Superior temporal gyrus (tissue), 1 donor: Measurements from ENCODE around the gene TMC8.
A peak's percentile ranks its signal among the peaks of the same experiment; 100 is the strongest.

Experiments
- DNase-seq: peaks from one replicate; pipeline ENCODE4 v3.0.0-alpha.2; 2016; ENCODE audit errors: extremely low spot score

Gene TMC8

DNA sequence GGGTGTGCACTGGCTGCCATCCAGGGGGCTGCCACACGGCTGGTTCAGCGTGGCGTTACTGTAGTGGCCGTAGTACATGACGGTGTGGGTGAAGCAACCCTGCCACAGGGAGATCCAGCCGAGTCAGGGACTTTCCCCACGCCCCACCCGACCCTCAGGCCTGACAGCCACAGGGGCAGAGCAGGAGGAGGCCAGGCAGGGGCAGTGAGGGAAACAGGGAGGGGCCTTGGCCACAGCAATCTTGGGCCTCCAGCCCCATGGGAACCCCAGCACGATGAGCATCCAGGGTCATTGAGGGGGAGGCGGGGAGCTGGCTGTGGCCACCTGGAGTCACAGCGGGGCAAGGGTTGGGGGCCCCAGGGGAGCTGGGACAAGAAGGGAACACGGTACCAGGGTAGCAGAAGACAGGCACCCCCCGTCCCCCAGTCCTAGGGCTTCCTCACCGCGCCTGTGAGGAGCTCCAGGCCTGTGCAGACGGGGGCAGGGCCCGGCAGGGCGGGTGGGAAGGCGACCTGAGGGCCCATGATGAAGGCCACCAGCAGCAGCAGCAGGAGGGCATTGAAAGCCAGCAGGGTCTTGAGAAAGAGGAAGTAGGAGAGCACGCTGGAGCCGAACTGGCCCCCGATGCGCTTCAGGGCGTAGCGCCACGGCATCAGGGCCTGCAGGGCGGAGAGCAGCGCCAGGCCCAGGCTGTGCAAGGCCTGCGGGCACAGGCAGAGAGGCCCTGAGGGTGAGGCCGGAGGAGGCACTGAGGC is 6.3 kb upstream of the TMC8 start:
- no peak for DNase-seq

DNA sequence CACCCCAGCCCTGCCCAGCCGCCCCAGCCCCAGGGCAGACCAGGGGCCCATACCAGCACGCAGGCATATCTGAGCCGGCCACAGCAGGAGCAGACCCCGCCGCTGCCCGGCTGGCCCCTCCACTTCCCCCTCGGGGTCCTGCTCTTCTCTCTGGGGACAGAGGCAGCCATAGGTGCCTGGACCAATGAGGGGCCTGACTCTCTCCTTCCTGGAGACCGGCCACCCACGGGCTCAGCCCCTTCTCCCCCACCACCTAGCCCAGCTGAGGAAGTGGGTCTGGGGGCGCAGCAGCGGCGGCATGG is 5.8 kb upstream of the TMC8 start:
- no peak for DNase-seq

DNA sequence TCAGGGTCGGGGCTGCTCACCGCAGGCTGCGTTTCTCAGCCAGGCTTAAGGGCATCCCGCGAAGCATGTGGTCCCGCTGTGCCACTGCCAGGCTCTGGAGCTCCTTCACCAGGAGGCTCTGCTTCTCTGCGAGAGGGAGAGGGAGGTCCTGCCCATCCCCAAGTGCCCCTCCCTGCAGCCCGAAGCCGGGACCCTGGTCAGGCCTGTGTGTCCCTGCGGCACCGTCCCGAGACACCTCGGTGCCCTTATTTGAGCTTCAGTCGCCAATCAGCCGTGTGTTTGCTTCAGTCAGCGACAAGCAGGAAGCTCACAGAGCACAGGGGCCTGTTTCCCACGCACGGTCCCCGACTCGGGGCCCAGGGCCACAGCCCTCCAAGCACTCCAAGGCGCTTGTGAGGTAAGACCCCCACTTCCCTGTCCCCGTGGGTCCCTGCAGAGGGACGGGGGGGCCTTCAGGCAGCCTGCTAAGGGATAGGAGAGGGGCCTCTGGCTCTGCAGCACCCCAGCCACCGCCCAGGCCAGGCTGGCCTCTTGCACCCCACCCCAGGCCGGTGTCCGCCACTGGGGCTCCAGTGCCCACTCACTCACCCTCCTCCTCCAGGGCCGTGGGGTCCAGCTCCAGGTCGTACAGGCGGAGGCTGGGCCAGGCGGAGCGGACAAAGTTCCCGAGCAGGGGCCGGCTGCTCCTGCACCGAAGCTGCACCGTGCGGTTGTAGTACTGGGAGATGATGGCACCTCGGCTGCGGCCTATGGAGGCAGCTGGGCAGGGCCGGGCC is 5.2 kb upstream of the TMC8 start:
- DNase-seq = no peak

DNA sequence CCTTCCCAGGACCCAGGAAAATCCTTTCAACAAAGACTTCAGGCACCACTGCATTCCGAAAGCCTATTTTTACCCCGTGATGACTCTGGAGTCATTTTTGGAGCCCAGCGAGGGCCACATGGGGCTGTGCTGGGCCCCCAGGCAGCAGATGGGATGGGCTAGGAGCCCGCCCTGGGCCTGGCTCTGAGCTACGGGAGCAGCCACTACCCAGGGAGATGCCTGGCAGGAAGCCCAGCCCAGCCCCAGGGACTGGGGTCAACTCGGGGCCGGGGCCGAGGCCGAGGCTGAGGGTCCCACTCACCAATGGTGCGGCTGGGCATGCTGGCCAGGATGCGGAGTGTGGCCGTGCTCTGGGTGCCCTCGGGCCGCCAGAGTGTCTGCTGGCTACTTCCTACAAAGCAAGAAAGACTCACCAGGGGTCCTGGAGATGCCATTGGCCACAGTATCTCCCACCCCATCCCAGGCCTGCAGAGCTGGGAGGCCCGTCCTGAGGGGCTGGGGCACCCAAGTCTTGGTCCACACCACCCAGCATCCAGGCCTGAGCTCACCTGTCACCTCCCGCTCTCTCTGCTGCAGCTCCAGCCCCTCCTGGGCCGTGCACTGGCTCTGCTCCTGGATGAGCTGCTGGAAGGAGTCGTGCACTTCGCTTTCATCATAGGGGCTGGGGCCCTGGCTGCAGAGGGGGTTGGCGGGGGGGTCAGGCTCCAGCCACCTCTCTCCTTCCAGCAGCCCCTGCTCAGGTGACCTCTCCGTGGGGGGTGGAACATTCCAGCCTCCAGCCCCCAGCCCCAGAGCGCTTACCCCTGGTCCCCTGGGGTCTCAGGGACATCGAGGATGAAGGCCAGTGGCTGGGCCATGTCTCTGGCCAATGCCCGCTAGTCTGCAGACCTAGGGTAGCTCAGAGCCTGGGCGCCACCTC is 4.3 kb upstream of the TMC8 start:
- DNase-seq = no peak

DNA sequence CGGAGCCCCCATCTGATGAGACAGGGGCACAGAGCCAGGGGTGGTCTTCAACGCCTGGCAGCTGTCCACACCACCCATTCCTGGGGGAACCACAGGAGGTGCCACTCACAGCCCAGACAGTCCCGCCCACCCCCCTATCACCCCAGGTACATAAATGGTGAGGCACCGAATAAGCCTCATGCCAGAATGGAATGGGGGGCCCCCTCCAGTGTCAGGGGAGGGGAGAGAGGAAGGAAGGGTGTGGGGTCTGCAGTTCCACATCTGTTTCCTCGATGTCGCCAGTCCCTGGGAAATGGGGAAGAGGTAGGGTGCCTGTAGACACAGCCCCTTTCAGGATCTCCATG is 3.7 kb upstream of the TMC8 start:
- no peak for DNase-seq

DNA sequence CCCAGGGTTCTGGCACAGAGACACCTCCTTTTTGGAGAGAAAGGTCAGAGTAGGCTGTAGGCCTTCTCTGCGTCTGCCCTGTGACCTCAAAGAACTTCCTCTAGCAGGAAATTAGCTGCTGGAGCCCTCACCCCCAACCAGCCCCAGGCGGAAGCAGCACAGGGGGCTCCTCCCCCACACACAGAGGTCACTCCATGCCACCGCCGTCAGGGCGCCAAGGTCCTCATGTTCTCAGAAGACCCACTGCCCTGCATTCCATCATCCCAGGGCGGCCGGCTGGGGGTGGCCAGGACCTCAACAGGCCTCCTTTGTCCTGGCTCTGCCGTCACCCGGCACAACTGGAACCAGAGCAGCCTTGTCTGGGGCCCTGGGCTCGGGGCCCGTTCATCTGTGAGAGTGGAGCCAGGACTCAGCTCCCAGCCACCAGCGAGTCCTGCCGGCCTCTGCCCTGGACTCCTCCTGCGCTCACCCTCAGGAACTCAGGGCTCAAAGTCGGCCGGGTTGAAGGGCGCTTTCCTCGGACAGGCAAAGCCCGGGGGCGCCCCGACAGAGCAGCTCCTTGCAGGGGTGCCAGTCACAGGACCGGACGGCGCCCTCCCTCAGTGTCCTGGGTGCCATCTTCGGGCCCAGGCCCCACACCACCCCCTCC is 3.2 kb upstream of the TMC8 start:
- DNase-seq = peak; percentile 90

DNA sequence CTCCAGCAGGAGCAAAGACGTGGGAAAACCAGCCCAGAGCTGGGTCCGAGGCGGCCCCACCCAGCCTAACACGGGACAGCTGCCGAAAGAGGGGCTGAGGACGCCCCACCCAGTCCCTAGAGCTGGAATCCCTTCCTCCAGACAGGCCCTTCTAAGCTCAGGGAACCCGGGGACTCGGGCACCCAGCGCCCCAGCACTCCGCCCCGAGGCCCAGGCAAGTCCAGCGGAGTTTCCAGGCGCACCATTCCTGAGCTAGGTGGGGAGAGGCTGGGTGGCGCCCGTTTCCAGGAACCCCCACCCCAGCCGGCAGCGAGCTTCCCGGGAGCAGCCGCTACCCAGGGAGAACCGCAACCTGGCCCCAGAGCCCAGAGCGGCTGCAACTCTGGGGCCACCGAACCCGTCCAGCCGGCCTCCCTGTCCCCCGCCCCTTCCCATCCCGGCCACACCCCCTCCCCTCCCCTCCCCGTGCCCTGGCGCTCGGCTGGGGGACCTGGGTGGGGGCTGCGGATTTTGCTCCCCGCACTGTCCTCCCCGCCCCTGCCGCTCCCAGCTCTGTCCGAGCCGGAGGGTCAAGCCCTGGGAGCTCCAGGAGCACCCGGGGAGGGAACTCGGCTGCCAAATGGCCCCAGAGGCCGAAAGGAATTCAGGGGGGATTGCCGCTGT is 2.6 kb upstream of the TMC8 start:
- DNase-seq = no peak

DNA sequence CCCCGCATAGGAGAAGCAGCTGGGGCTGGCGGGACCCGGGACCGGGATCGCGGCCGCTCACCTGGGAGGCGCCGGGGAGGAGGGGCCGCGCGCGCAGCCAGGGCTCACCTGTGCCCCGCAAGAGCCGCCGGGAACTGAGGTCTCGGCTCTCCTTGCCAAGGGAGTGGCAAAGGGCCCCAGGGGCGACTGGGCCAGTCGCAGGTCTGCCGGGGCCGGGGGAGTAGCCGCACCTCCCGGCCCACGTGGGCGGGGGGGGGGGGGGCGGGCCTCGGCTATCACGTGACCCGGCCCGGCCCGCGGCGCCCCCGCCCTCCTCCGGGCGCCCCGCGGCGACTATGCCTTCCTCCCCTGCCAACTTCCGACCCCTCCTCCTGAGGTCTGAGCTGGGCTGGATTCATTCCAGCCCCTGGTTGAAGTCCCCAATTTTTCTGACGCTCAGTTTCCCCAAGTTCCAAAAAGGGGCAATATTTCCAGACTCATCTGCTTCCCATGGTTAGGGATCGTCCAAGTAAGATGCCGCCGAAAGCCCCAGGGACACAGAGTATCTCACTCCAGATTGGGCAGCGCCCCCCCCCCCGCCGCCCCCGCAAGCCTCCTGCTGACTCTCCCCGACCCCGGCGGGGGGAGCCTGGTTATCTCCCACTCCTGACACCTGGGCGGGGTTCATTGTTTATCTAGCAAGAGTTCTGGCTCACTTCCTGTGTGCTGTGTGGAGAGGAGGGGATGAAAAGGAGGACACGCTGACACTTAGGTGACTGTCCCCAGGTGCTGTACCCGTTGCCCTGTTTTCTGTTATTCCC is 1.8 kb upstream of the TMC8 start, which contains the start of gene TMC6:
Gene TMC6, minus strand, starts transcription at position 205 of the 800 bp plus-strand sequence. CDS start 1,923 bp downstream, outside the sequence.
- peak; percentile 49 for DNase-seq

DNA sequence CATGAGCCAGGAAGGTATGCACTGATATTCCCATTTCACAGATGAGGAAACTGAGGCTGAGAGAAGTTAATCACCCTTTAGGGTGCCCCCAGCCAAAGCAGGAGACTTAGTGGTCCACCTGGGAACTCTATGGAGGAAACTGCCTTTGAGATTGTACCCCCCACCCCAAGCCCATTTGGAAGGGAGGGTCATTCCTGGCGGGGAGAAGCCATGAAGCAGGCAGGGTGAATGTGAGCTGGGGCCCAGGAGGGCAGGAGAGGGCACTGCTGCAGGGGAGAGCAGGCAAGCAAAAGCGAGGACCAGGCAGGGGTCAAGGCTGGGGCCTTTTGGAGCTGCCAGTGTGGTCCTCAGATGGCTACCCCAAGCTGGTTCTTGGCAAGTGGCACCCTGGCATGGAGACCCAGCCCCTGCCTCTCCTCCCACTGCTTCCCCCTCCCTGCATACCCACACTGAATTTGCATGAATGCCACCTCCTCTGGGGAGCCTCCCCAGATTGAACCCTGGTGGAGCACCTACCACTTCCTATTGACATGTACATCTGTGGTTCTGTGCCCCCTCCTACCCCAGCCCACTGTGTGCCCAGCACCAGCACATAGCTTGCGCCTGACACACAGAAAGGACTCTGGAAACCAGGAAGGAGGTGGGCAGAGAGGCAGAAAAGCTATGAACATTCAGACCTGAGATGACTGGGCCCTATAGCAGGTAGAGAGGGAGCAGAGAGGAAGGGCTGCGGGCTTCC is 1.1 kb upstream of the TMC8 start:
- no peak for DNase-seq

DNA sequence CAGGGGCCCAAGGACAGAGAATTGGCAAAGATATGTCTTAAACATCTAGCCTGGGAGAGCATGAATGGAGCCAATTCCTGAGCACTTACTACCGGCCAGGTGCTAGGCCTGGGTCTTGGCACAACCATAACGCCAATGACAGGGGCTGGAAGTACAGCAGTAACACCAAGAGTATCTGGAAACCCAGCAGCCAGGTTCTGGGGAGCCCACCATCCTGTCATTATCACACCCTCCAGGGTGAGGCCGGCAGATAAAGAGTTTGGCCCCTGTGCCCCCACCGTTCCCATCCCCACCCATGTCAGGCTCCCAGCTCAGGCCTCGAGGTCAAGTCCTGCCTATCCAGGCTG is 508 bp upstream of the TMC8 start:
- DNase-seq = no peak

DNA sequence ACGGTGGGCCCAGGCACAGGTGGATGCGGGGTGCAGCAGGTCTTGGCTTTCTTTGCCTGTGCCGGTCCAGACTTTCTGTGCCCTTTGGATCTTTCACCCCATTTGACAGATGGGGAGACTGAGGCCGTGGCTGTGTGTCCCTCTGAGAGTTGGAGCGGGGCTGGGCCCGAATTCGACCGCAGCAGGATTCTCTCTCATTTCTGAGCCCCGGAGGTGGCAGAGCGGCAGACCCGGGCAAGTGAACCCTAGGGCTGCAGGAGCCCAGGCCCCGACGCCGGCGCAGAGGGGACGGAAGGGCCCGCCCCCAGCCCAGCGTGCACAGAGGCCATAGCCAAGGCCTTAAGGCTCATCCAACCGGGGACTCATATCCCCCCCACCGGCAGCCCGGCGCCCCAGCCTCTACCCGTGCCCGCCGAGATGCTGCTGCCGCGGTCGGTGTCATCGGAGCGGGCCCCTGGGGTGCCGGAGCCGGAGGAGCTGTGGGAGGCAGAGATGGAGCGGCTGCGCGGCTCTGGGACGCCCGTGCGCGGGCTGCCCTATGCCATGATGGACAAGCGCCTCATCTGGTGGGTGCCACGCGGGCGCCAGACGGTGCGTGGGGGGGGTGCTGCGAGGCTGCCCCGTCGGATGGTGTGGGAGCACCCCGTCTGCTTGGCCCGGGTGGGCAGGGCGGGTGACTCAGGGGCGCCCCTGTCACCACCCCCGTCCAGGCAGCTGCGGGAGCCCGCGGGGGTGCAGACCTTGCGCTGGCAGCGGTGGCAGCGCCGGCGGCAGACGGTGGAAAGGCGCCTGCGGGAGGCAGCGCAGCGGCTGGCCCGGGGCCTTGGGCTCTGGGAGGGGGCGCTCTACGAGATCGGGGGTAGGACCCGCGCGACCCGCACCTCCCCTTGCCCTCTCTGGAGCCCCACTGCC is 857 bp downstream of the TMC8 start:
- DNase-seq = peak; percentile 33

DNA sequence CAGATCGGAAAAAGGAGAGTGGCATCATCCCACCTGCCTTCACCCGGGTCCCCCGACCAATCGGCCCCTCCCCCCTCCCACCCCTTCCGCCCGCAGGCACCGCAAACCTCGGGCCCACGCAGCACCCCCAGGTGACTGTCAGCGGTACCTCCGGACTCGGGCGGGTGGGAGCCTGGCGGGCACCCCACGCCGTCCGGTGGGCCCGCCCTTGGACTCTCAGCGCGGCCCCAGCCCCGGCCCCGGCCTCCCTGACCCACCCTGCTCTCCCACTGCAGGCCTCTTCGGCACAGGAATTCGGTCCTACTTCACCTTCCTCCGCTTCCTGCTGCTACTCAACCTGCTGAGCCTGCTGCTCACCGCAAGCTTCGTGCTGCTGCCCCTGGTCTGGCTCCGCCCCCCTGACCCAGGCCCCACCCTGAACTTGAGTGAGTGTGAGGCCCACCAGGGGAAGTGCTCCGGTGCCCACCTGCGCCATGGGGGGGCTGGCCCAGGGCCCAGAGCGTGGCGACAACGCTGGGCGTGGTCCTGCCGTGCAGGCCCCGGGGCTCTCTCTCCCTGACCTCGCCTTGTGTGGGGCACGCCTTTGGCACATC is 1.6 kb downstream of the TMC8 start:
- DNase-seq = no peak

DNA sequence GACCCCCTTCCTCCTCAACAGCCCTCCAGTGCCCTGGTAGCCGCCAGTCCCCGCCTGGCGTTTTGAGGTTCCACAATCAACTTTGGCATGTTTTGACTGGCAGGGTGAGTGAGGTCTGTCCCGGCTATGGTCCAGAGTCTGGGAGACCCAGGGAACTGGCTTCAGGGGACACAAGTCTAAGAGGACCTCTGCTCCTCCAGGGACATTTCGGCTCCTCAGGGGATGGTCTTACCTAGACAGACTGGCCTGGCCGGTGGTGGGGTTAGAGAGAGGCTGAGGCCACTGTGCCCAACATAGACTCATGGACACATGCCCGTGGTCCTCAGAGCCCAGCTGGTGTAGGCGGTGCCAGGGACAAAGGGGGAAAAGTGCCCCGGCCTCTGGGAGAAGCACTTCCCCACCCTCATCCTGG is 2.2 kb downstream of the TMC8 start:
- DNase-seq = no peak

DNA sequence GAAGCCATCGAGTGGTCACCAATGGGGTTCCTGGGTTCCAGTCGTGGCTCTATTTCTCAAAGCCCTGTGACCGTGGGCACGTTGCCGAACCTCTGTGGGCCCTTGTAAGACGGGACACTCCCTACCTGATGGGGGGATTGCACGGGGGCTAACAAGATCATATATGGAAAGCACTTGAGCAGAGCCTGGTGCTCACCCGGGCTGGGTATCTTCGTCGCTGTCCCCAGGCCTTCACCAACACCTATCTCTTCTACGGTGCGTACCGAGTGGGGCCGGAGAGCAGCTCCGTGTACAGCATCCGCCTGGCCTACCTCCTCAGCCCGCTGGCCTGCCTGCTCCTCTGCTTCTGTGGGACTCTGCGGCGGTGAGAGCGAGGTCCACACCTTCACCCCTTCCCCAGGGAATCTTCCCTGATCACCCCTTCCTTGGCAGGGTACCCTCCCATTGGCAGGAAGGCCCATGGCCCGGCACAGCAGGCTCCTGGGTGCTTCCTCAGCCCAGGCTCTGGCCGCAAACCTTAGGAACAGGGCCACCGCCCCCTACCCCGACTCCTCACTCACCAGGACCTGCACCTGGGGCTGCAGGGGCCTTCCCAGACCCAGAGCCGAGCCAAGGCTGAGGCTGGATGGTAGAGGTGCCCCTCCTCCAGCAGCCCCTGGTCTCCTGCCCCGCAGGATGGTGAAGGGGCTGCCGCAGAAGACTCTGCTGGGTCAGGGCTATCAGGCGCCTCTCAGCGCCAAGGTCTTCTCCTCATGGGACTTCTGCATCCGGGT is 2.8 kb downstream of the TMC8 start:
- no peak for DNase-seq

DNA sequence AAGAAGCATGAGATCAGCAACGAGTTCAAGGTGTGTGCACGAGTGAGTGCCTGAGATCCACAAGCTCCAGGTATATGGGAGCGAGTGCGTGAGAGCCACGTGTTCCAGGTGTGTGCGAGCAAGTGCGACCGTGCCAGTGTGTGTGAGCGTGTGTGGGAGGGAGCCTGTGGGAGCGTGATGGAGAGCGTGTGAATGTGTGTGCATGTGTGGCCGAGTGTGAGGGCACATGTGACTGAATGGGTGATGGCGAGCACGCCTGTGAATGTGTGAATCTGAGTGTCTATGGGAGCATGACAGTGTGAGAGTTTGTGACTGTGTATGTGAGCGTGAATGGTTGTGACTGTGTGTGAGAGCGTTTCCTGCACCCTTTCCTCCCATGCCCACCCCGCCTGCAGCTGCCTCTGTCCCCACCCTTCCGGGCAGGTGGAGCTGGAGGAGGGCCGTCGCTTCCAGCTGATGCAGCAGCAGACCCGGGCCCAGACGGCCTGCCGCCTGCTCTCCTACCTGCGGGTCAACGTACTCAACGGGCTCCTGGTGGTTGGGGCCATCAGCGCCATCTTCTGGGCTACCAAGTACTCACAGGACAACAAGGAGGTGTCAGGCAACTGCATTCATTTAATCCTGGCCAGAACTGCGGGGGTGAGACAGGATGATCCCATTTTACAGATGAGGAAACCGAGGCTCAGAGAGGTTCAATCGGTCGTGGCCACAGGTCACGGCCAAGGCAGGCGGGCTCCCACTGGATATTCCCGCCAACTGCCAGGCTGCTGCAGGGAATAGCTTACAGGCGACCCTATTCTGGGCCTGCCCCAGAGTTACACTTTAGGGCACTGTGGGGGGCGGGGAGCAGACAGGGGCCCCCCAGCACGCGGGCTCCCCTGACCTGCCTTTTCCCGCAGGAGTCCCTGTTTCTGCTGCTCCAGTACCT is 3.7 kb downstream of the TMC8 start:
- peak; percentile 27 for DNase-seq

DNA sequence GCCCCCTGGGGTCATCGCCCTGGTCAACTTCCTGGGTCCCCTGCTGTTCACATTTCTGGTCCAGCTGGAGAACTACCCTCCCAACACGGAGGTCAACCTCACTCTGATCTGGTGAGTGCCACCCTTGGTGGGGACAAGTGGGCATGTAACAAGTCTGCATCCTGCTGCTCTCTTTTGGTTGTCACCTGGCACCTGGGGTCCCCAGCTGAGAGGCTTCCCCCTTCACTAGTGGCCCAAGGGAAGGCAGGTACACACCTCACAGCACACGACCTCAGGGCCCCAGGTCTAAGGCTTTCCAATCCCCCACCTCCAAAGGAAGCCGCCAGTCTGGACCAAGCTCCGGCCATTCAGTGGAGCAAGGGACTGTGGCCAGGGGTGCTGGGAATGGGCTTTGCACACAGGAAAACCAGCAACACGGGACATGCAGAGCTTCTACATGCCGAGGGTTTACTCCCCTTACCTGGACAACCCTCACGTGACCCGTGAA is 4.4 kb downstream of the TMC8 start:
- DNase-seq = no peak
